ENCODE results near the gene KCNJ5.
A peak's percentile ranks its signal among the peaks of the same experiment; 100 is the strongest.

Gene KCNJ5

DNA sequence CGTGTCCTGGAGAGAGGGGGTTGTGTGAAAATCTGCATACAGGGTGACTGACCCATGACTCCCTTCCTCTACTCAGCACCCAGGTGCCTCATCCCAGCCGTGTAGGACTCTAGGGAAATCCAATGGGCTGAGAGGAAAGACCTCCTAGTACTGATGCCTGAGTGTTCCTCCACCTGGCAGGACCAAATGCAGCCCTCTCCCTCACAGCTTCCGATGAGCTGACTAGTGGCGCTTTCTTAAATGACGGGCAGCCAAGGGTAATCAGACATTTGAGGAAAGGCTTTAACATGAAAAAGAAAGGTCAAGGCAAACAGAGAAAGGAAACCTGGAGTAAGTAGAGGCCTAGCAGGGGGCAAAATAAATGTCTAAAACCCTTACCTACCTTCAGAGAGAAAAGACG, 19.1 kb upstream of the KCNJ5 start:
- no peak for DNase-seq

- DNase-seq: no peak
Observed at GRCh38 chr11:128872594-128872993, 18.6 kb upstream of the KCNJ5 start.

DNA sequence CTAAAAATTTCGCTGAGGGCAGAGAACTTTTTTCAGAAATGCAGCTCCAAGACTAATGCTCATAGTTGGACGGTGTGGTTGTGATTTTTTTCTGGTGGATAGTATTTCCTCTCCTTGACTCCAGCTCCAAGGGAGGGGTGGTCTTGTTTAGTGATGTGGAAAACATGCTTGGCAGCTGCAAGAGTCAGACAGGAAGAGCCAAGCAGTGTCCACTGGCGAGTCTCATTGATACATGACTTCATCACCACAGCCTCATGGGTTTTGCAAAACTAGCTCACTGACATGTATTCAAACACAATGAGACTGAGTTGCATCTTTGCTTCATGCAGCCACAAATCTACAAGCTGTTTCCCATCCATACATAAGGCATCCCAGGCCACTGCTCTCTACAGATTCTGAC, 16.7 kb upstream of the KCNJ5 start:
- DNase-seq: no peak

GRCh38 chr11:128876133-128876650, 15.0 kb upstream of the KCNJ5 start:
- DNase-seq: no peak

DNA sequence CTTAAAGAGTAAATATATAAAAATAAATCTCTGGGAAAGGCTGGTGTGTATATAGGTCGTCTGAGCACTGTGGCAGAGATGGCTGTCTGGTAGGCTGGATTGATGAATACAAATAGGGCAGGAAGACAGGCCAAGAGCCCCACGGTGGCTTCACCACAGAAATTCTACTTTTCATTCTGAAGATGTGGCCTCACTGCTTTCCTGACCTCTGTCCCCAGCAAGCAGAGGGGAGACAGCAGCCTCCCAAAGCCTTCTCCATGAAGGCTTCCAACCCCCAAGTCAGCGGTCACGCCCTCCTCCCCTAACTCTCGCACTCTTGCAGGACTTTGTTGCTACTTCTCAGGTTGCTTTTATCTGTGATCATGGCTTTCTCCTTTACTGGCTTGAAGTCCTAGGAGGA, 13.4 kb upstream of the KCNJ5 start:
- DNase-seq: no peak

- DNase-seq: no peak
Observed at GRCh38 chr11:128878455-128878854, 12.7 kb upstream of the KCNJ5 start.

DNA sequence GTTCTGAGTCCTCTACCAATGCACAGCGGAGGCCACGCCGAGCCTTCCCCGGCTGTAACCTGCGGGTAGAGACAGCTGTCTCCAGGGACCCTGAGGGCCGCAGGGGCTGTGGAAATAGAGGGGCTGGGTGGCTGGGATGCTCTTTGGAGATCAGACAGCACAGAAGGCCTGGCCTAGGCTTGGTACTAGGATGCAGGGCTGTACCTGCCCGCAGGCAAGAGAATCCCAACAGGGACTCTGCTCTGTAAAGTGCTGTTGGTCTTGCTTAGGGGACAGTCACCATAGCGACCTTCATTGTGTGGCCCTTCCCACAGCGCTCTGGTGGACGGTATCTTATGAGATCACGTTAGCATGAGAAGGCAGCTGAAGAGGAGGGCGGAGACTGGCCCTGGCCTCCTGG, 11.3 kb upstream of the KCNJ5 start:
- DNase-seq: no peak

GRCh38 chr11:128881221-128881620, 9.9 kb upstream of the KCNJ5 start:
- no peak for DNase-seq

DNA sequence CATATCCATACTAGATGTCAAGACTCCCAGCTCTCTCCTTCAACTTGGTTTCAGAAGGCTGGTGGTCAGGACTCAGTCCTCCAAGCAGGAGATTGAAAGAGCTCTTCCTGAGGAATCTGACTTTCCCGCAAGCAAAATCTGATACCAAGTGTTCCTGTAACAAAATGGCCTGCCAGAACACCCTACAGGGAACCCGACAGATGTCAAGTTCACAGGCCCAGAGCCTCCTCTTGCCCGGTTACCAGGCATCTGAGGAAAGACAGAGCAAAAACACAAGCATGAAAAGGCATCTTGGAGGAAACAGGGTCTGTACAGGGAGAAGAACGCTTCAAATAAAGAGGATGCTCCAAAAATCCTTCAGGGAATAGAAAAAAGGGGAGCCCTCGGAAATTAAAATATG, 8.7 kb upstream of the KCNJ5 start:
- DNase-seq: no peak

DNA sequence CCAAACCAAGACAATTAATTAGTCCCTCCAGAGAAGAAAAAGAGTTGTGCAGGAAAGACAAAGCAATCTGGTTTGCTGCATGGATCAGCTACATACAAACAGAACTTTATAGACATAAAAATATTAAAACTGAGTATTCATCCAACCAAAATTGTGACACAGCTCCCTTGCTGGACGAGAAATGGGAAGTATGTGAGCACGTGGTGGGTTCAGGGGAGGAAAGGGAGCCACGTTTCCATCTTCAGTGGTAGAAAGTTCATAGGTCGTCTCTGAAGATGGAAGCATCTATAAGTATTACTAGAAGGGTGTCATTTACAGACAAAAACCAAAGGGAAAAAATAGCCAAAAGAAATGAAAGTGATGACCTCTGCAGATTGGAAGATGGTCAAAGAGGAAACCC, 7.1 kb upstream of the KCNJ5 start:
- DNase-seq: no peak

DNA sequence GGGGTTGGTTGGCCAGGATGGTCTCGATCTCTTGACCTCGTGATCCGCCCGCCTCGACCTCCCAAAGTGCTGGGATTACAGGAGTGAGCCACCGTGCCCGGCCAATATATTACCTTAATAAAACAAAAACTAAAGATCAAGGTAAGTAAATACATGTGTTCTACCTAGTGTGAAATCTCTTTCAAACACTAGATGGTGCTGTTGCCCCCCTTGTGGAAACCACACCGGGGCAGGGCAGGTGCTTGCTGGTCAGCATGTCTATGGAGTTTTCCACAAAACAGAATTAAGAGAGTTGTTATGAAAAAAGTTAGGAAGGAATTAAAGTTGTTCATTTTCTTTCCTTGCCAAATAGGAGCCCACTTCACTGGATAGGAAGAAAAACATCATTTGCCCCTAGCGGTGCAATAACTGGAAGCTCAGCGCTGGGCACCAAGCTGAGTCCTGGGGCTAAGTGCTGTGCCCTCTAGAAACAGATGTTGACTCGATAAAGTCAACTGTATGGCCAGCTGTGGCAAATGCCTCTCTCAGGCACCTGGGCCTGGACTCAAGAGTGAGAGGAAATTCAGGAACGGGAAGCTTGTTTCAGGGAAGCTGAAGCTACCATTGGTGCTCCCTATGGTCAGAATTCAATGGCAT, 6.3 kb upstream of the KCNJ5 start:
- peak; percentile 68 to 79 (median 76) for DNase-seq

- DNase-seq: peak; percentile 29 to 43 (median 39)
Observed at GRCh38 chr11:128886406-128887124, 4.6 kb upstream of the KCNJ5 start.

- DNase-seq: no peak
Observed at GRCh38 chr11:128888034-128888985, 2.8 kb upstream of the KCNJ5 start.

DNA sequence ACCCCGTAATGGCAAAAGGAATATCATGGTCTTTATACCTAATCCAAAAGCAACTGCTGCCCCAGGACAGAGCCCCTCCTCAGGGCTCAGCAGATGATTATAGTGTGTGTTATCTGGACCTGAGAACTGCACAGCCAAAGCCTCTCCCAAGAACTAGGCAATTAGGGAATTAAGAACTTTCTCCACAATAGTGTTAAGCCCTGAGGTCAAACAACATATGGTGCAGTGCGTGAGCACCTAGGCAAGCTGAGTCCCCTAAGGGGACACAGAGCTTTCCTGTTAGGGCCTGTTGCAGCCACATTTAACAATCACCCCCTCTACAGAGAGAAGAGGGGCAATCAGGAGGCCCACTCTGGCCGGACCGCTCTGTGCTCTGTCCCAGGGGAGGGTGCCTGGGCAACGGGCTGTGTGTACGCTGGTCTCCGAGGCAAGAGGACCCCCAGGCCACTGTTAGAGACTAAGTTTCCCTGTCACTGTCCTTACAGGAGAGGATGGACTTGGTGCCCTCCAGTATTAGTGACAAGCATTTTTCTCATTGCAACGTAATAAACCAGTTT, 1.4 kb upstream of the KCNJ5 start:
- DNase-seq: no peak

GRCh38 chr11:128890216-128890542, 977 bp upstream of the KCNJ5 start:
- no peak for DNase-seq

DNA sequence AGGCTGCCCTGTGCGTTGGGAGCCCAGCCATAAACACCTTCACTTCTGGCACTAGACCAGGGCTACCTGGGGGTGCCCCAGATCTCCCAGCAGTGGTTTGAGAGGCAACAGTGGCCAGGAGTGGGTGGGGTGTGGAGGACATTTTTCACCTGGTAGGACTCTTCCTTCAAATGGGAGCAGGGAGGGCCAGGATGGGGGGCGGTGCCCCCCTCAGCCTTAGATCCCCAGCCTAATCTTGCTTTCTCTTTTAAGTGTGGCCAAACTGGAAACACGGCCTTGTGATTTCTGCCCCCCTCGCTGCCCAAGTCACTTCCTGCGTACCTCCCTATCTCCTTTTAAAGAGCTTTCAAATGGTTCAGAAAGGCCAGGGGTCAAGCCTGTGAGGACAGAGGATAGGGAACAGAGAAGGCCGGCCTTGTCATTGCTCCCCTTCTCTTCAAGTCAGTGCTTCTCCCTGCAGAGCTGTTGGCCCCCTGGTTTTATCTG, 800 bp downstream of the KCNJ5 start:
- DNase-seq: peak in 2 of 3 donors; percentile 17 to 32

DNA sequence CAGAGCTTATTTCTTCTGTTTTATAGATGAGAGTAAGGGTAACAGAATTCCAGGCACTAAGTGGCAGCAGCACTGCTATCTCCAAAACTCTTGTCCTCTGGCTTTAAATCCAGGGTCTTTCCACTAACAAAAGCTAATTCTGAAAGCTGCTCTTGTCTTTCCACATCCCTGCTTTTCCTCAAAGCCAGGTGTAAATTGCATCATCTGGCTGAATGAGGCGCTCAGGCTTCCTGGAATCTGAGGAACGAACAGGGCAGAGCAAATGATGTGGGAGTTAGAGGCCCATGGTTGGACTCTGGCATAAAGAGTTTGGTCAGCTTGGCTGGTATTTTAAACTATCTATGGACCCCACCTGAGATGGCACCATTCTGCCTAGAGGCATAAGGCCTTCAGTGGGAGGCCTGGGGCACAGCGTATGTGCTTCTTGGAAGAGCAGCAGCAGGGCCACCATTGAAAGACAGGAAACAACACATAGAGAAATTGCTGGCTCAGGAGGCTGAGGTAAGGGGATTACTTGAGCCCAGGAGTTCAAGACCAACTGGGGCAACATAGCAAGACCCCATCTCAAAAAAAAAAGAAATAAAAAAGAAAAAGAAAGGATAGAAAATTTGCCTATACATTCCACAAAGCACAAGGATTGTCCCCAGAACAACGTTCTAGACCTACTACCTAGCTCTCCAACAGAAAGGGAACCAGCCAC, 1.9 kb downstream of the KCNJ5 start:
- DNase-seq: no peak

- peak; percentile 44 to 65 (median 62) for DNase-seq
Observed at GRCh38 chr11:128893578-128894285, 2.6 kb downstream of the KCNJ5 start.

DNA sequence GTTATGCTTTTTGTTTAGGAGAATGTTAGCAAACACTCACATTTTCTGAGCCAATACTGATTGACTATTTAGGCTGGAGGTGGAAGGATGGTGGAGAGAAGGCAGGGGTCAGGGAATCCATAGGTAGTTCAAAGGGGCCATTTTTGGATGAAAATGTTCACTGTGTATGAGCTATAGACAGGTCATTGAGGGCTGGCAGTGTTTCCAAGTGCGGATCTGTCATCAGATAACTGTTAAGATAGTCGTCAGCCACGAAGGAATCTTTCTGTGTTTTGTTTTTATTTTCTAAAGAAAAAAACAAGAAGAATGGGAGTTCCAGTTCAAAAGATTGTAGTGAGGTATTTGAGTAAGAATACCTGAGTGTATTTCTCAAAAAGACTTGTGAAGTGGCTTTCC, 3.1 kb downstream of the KCNJ5 start:
- no peak for DNase-seq

- no peak for DNase-seq
Observed at GRCh38 chr11:128894685-128895084, 3.5 kb downstream of the KCNJ5 start.

DNA sequence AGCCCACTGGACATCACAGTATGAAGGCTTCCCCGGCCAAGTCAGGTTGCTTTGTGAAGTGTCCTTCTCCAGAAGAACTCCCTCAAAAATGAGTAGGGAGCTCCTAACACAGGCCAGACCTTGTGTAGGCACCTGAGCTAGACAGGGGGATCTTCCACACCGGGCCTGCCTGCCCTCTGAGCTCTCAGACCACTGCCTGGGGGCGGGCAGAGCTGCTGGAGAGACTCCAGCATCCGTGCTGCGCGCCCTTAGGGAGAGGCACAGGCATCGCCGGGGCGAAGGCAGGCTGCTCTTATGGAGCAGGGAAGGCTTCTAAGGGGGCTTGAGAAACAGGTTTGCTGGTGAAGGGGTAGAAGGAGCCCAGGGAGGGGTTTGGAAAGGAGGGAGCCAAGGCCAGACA, 4.4 kb downstream of the KCNJ5 start:
- DNase-seq: no peak

GRCh38 chr11:128896356-128896755, 5.2 kb downstream of the KCNJ5 start:
- no peak for DNase-seq
